Activated T-cell treated with anti-CD3 and anti-CD28 coated beads, Interleukin-2, amount 50 U/mL, for 1 hour (primary cell): ENCODE data around the gene PDCD4.

ENCODE experiments used
- DNase-seq: peaks from one replicate; pipeline ENCODE4 v3.0.0-alpha.2; 2020

PDCD4 gene

DNA sequence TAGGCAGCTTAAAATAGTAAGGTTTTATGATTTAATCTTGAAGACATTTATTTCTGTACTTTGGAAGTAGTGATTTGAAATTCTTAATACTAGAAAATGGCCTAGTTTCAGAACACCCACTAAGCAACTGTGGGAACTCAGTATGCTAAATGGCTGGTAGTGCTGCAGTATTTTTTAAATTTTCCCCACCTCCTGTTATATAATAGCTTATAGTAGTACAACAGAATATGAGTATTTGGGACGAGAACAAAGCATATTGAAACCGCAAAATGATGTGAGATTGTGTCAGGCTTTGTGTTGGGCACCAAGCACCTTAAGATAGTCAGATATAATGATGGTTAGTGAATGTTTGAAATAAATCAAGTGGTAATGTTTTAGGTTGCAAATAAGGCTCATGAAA, 55.7 kb downstream of the PDCD4 start:
- DNase-seq = no peak

DNA sequence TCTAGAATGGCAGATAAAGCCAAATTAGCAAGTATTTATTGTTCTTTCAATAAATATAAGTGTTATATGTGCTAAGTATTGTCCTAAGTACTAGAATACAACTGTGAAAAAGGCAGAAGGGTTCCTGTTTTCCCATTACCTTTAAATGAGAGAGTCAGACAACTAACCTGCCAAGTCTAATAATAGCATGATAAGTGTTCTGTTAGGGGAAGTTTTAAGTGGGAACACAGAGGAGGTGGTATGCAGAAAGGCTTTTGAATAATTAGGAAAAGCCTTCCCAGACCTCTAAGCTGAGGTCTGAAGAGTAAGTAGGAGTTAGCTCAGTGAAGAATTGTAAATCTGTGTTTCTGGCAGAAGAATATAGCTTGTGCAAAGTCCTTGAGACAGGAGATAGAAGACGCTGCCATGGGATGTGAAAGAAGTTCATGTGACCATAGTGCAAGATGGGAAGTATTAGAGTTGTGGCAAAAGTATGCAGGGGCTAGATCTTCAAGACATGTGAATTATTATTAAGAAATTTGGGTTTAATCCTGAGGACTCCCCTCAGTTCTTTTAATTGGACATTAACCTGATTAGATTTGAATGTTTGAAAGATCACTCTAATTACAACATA, 60.1 kb downstream of the PDCD4 start:
- no peak for DNase-seq

DNA sequence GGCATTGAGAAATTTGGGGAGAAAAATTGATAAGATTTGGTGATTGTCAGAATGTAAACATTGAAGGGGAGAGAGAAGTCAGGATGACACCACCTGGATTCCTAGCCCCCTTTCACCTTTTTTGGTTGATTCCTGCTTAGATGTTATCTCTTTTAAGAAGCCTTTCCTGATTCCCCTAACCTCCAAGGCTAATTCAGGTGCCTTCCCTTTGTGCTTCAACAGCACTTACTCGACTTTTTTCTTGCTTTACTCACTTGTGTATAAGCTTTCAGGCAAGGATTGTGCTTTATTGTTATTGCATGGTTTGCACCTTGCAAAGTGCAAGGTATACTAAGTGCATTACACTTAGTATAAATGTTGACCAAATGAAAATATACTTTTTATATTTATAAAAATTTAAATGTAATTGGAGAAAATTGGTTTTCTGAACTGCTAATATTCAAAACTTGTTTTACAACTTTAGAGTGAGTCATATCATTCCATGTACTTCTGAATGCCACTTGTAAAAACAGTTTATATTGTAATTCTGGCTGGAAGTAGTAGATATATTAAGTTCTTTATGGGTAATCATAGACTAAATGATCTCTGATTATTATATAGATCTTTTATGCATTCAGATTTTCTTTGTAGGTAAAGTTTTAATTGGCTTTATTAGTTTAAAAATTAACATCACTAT, 60.9 kb downstream of the PDCD4 start:
- DNase-seq = no peak

DNA sequence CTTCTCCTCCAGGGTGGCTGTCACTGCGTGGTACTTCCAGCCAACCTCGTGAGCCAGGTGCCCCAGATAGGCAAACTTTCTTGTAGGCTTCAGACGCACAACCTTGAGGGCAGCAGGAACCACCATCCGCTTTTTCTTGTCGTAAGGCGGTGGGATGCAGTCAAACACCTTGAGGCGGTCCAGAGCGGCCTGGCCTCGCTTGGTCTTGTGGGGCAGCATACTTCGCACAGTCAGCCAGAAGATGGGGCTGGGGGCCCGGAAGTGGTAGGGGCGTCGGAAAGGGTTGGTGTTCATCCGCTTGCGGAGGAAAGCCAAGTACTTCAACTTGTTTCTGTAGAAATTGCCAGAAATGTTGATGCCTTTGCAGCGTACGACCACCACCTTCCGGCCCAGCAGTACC, 65.0 kb downstream of the PDCD4 start:
- no peak for DNase-seq

- no peak for DNase-seq
Observed at GRCh38 chr10:110939419-110939818, 67.7 kb downstream of the PDCD4 start.

- DNase-seq = no peak
Observed at GRCh38 chr10:110944792-110945396, 73.2 kb downstream of the PDCD4 start.

GRCh38 chr10:110946496-110946895, 74.8 kb downstream of the PDCD4 start:
- no peak for DNase-seq

DNA sequence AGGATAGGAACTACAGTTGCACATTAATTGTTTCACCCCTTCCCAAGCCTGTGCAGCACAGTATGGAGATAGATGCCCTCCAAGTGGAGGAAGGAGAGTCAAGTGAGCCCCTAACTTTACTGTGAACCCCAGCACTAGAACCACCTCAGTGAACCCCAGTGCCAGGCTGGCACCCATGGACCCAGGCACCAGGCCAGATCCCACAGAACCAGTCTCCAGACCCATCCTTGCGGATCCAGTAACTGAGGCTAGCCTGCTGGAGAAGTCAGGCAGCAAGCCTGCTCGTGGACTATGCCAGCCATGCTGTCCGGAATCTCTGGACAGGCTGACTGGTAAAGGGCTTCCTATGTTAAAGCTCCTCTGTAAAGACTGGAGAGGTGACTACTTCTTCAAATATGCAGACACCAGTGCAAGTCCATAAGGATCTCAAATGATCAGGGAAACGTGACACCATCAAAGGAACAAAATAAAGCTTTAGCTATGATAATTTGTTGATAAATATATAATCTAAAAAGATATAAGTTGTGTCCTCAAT, 75.4 kb downstream of the PDCD4 start:
- DNase-seq = no peak
